ENCODE data around the gene RUFY1. TPM values are rescaled to one million over a fixed set of nuclear protein-coding genes. Genes with fewer than 3 reads are reported as not detected.
A peak's percentile ranks its signal among the peaks of the same experiment; 100 is the strongest.
"Not testable (repeated sequence)": the region's sequence is repeated elsewhere in the genome, so short reads cannot be mapped to it uniquely, and the experiment has no call there.

Gene RUFY1
- polyA plus RNA-seq (2012; ENCODE audit: missing spikeins) = 20.5 TPM

DNA sequence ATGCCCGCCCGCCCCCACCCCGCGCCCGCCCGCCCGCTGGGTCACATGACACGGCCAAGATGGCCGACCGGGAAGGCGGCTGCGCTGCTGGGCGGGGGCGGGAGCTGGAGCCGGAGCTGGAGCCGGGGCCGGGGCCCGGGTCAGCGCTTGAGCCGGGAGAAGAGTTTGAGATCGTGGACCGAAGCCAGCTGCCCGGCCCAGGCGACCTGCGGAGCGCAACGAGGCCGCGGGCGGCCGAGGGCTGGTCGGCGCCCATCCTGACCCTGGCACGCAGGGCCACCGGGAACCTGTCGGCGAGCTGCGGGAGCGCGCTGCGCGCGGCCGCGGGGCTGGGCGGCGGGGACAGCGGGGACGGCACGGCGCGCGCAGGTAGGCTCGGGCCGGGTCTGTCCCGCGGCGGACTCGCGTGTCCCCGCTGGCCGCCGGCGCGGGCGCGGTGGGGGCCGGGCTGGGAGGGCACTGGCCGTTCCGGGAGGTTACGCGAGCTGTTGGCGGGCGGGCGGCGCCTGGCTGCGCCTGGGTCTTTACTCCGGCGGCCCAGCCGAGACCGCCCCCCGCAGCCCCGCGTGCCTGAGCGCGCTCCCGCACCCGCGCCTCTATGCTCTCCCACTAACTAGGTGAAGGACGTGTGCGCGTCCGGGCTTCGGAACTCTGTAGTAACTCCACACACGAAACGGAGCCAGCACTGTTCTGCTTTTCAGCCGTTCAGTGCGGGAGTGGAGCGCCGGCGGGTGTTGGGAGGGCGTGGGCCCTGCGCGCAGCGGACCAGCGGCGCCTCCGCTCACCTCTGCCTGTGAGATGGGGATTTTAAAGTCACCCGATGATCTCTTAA, at the start of gene RUFY1:
TSS of gene RUFY1 (plus strand) at position 44 of the 832 bp plus-strand sequence. CDS start at position 60, 16 bp downstream.
- TF ChIP-seq POLR2A (IDR thresholded peaks at IDR 0.05; ENCODE audit: low read depth, low read length) = peak; percentile 86
- 0 out of 2 replicates have a peak, but pooled peaks have one; percentile 57 for TF ChIP-seq POLR2AphosphoS5 (IDR thresholded peaks at IDR 0.05; ENCODE audit: low read depth, low read length)
- TF ChIP-seq TAF1 (IDR thresholded peaks at IDR 0.05; ENCODE audit: borderline replicate concordance, low read depth, low read length) = peak; percentile 46
- DNase-seq (ENCODE audit: insufficient read length) (peak; percentile 79), FAIRE-seq (peak; percentile 61)

DNA sequence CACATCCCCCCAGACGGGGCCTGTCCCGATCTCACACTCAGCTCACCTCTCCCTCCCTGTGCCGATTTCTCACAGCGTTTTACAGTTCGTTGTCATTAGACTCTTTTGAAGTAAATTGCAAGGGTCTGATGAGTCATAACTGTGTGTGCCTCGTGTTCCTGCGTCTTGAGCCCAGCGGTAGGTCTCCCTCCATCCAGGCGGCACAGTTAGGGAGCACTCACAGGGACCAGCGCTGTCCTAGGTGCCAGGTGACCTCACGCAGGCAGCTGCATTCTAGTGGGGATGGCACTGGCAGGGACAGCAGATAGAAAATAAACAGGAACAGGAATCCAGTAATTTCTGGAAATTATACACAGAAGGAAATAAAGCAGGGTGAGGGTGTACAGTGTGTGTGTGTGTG, 48.4 kb upstream of the RUFY1 start:
- FAIRE-seq; DNase-seq (ENCODE audit: insufficient read length): not testable (repeated sequence)

DNA sequence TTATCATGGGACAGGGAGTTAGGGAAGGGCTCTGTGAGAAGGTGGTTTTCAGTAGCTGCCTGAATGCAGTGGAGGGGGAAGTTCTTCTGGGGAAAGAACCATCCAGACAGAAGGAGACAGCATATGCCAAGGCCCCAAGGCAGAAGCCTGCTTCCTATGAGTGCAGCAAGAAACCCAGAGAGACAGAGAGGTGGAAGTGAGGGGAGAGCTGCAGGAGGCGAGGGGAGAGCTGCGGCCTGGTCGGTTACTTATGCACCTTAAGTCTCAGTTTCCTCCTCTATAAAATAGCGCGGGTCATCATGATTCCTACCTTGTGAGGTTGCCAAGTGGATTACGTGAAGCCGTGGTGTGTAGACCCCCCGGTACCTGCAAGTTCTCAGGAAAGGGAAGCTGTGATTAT, 47.9 kb upstream of the RUFY1 start:
- FAIRE-seq; DNase-seq (ENCODE audit: insufficient read length): not testable (repeated sequence)

GRCh38 chr5:179504191-179504590, 46.2 kb upstream of the RUFY1 start:
- DNase-seq (ENCODE audit: insufficient read length) = no peak
- no peak for FAIRE-seq
- no peak for TF ChIP-seq POLR2AphosphoS5 (IDR thresholded peaks at IDR 0.05; ENCODE audit: low read depth, low read length)
- TF ChIP-seq TAF1 (IDR thresholded peaks at IDR 0.05; ENCODE audit: borderline replicate concordance, low read depth, low read length) = no peak
- TF ChIP-seq POLR2A (IDR thresholded peaks at IDR 0.05; ENCODE audit: low read depth, low read length) = no peak

GRCh38 chr5:179504600-179505396, 45.6 kb upstream of the RUFY1 start:
- no peak for FAIRE-seq
- TF ChIP-seq POLR2AphosphoS5 (IDR thresholded peaks at IDR 0.05; ENCODE audit: low read depth, low read length) (no peak), POLR2A (IDR thresholded peaks at IDR 0.05; ENCODE audit: low read depth, low read length) (no peak), TAF1 (IDR thresholded peaks at IDR 0.05; ENCODE audit: borderline replicate concordance, low read depth, low read length) (no peak)
- no peak for DNase-seq (ENCODE audit: insufficient read length)

- FAIRE-seq (no peak), DNase-seq (ENCODE audit: insufficient read length) (no peak)
- TF ChIP-seq TAF1 (IDR thresholded peaks at IDR 0.05; ENCODE audit: borderline replicate concordance, low read depth, low read length) = no peak
- TF ChIP-seq POLR2A (IDR thresholded peaks at IDR 0.05; ENCODE audit: low read depth, low read length) = no peak
- TF ChIP-seq POLR2AphosphoS5 (IDR thresholded peaks at IDR 0.05; ENCODE audit: low read depth, low read length) = no peak
These were observed 44.6 kb upstream of the RUFY1 start for GRCh38 chr5:179505636-179506261.

DNA sequence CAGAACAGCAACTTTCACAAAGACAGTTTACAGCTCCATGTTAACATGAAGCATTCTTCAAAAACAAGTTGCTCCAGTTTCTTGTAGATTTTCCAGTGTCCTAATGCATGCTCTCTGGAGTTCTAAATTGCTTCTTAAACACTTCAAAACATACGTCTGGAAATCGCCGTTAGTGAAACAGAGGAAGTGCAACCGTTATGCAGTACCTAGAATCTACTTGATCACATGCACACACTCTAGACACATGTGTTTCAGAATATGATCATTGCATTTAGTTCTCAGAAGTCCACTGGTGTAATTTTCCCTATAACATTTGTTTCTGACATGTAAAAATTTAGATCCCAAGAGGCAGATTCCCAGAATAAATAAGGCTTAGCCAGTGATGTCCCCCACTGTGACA, 41.1 kb upstream of the RUFY1 start:
- DNase-seq (ENCODE audit: insufficient read length) (no peak), FAIRE-seq (no peak)
- TF ChIP-seq POLR2A (IDR thresholded peaks at IDR 0.05; ENCODE audit: low read depth, low read length) = no peak
- TF ChIP-seq TAF1 (IDR thresholded peaks at IDR 0.05; ENCODE audit: borderline replicate concordance, low read depth, low read length) = no peak
- no peak for TF ChIP-seq POLR2AphosphoS5 (IDR thresholded peaks at IDR 0.05; ENCODE audit: low read depth, low read length)

DNA sequence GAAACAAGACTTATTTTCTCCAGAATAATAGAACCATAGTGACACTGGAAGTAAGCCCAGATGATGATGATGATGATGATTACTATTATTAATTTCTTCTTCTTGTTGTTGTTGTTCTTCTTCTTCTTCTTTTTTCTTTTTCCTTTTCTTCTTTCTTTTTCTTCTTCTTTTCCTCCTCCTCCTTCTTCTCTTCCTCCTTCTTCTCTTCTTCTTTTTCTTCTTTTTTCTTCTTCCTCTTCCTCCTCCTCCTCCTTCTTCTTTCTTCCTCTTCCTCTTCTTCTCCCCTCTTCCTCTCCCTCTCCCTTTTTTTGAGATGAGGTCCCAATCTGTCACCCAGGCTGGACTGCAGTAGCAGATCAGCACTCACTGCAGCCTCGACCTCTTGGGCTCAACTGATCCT, 40.5 kb upstream of the RUFY1 start:
- TF ChIP-seq TAF1 (IDR thresholded peaks at IDR 0.05; ENCODE audit: borderline replicate concordance, low read depth, low read length) (no peak), POLR2AphosphoS5 (IDR thresholded peaks at IDR 0.05; ENCODE audit: low read depth, low read length) (no peak), POLR2A (IDR thresholded peaks at IDR 0.05; ENCODE audit: low read depth, low read length) (no peak)
- FAIRE-seq (no peak), DNase-seq (ENCODE audit: insufficient read length) (no peak)

DNA sequence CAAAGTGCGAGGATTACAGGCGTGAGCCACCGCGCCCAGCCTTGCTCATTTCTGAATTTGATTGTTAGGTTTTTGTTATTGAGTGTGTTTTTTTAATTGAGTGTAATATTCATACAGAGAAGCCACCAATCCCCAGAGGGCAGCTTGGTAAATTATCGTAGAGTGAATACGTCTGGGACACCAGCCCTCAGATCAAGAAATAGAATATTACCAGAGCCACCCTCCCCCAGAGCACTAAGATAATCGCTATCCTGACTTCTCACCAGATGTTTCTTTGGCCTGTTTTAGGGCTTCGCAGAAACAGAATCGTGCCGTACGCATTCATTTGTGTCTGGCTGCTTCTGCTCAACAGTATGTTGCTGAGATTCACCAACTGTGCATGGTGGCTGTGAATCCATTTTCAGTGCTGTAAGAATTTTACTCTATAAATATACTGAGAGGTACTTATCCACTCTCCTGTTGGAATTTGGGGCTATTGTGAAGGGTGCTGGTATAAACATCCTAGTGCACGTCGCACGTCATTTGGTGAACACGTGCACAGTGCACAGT, 37.8 kb upstream of the RUFY1 start:
- TF ChIP-seq POLR2AphosphoS5 (IDR thresholded peaks at IDR 0.05; ENCODE audit: low read depth, low read length) (no peak), TAF1 (IDR thresholded peaks at IDR 0.05; ENCODE audit: borderline replicate concordance, low read depth, low read length) (no peak), POLR2A (IDR thresholded peaks at IDR 0.05; ENCODE audit: low read depth, low read length) (no peak)
- no peak for DNase-seq (ENCODE audit: insufficient read length)
- no peak for FAIRE-seq

DNA sequence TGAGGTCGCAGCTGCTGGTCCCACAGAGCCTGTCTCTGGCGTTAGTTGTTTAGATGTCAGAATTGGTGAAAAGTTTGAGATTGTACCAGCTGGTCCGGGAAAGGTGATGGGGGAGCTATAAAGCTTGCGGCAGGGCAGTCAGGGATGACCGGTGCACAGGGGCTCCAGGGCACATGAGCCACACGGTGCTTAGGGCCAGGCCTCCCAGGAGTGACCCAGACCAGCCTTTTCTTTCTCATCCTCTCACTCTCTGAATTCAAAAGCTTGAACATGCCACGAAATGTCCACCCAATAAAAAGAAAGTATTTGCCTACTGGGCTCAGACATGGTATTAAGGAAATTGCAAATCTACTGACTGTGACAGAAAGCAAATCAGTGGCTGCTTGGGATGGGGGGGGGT, 34.9 kb upstream of the RUFY1 start:
- not testable (repeated sequence) for FAIRE-seq; DNase-seq (ENCODE audit: insufficient read length)

- DNase-seq (ENCODE audit: insufficient read length) (no peak), FAIRE-seq (no peak)
- TF ChIP-seq POLR2AphosphoS5 (IDR thresholded peaks at IDR 0.05; ENCODE audit: low read depth, low read length) (no peak), POLR2A (IDR thresholded peaks at IDR 0.05; ENCODE audit: low read depth, low read length) (no peak), TAF1 (IDR thresholded peaks at IDR 0.05; ENCODE audit: borderline replicate concordance, low read depth, low read length) (no peak)
These were observed 34.1 kb upstream of the RUFY1 start for GRCh38 chr5:179516221-179516620.

- not testable (repeated sequence) for FAIRE-seq; DNase-seq (ENCODE audit: insufficient read length)
These were observed 32.6 kb upstream of the RUFY1 start for GRCh38 chr5:179517746-179518145.

GRCh38 chr5:179518369-179518768, 32.0 kb upstream of the RUFY1 start:
- not testable (repeated sequence) for DNase-seq (ENCODE audit: insufficient read length)
- FAIRE-seq = peak; percentile 67

DNA sequence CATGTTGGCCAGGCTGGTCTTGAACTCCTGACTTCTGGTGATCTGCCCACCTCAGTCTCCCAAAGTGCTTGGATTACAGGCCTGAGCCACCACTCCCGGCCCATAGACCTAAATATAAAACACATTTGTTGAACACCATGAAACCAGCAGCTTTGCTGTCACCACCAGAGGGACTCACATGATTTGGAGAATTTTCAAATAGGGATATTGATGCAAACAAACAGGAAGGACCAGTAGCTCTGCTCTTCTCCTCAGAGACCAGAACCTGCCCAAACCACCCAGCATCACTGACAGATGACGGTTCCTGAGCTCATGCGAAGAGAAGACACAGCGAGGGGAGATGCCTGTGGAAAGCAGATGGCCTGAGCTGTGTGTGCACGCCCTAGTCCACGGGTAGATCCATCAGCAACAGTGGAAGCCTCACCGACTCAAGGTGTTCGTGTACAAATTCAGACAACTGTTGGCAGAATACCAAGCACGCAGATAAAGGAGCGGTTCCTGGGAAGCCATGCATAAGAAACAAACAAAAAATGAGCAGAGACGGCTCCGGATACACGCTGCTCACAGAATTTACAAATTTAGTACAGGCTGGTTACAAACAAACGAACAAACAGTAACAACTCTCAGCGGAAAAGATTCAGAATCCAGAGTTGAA, 30.8 kb upstream of the RUFY1 start:
- DNase-seq (ENCODE audit: insufficient read length) = not testable (repeated sequence)
- FAIRE-seq = peak; percentile 48

- FAIRE-seq; DNase-seq (ENCODE audit: insufficient read length): not testable (repeated sequence)
These were observed 28.2 kb upstream of the RUFY1 start for GRCh38 chr5:179522107-179522506.

Measured in GM12892 (cell line).